Epithelial cell of esophagus (primary cell): ENCODE measurements around the gene DMRTC2.

Experiments
- DNase-seq: peaks from one replicate; pipeline ENCODE4 v3.0.0; 2010; ENCODE audit warnings: low read depth
- H3K4me3 ChIP-seq: 2 replicates; pipeline ENCODE4 v1.5.1; 2011; ENCODE audit warnings: mild to moderate bottlenecking, low read length, control low read depth
- TF ChIP-seq, protein P1 (sequence below): IDR thresholded peaks from 2 replicates; pipeline ENCODE4 v1.5.1; 2011; ENCODE audit warnings: low read depth, mild to moderate bottlenecking, low read length, control low read depth, inconsistent platforms; ENCODE audit not compliant: insufficient read depth; ENCODE audit errors: missing control alignments

The DMRTC2 gene

DNA sequence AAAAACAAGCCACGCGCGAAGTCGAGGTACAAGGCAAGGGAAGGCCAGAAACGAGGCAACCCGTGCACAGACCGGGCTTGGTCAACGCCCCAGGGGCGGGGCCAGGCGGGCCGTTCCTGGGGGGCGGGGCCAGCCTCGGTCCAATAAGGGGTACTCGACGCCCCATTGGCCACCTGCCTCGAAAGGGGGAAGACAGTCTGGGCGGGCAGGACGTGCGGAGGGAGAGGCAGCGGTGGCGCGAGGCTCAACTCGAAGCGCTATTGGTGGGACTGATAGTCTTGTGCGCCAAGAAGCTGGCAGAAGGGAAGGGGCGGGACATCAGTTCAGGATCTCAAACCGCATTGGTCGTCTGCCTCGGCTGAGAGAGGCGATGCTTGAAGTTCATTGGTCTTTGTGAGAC, 241 bp upstream of the DMRTC2 start, which contains the start of gene LYPD4:
Gene LYPD4, minus strand, starts transcription at position 83 of the 400 bp plus-strand sequence. CDS start 5,398 bp downstream, outside the sequence.
- DNase-seq, result no peak
- TF ChIP-seq, protein P1, sequence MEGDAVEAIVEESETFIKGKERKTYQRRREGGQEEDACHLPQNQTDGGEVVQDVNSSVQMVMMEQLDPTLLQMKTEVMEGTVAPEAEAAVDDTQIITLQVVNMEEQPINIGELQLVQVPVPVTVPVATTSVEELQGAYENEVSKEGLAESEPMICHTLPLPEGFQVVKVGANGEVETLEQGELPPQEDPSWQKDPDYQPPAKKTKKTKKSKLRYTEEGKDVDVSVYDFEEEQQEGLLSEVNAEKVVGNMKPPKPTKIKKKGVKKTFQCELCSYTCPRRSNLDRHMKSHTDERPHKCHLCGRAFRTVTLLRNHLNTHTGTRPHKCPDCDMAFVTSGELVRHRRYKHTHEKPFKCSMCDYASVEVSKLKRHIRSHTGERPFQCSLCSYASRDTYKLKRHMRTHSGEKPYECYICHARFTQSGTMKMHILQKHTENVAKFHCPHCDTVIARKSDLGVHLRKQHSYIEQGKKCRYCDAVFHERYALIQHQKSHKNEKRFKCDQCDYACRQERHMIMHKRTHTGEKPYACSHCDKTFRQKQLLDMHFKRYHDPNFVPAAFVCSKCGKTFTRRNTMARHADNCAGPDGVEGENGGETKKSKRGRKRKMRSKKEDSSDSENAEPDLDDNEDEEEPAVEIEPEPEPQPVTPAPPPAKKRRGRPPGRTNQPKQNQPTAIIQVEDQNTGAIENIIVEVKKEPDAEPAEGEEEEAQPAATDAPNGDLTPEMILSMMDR, result no peak
- no peak within 1 kb of the TSS for H3K4me3 ChIP-seq

DNA sequence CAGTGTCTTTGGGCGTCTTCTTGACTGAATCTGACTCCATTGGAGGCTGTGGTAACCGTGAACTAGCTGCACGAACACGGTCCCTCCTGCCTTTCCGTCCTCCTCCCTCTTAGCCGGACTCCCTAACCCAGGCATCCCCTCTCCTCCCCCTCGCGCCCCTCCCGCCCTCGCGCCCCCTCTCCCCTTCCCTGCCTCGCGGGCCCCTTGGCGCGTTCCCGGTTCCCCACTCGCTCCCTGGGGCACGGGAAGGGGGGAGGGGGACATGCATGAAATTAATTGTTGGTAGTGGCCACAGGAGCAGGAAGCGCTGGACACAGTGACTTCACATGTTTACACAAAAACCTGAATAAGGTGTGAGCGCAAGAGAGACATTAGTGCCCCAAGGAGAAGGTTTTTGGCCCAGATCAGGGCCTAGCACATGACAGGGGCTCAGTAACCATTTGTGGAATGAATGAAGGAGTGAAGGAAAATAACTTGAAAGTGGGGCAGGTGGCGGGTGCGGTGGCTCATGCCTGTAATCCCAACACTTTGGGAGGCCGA, 279 bp downstream of the DMRTC2 start:
- TF ChIP-seq, protein P1, result no peak
- DNase-seq, result no peak
- H3K4me3 ChIP-seq, result no peak overlapping the region

DNA sequence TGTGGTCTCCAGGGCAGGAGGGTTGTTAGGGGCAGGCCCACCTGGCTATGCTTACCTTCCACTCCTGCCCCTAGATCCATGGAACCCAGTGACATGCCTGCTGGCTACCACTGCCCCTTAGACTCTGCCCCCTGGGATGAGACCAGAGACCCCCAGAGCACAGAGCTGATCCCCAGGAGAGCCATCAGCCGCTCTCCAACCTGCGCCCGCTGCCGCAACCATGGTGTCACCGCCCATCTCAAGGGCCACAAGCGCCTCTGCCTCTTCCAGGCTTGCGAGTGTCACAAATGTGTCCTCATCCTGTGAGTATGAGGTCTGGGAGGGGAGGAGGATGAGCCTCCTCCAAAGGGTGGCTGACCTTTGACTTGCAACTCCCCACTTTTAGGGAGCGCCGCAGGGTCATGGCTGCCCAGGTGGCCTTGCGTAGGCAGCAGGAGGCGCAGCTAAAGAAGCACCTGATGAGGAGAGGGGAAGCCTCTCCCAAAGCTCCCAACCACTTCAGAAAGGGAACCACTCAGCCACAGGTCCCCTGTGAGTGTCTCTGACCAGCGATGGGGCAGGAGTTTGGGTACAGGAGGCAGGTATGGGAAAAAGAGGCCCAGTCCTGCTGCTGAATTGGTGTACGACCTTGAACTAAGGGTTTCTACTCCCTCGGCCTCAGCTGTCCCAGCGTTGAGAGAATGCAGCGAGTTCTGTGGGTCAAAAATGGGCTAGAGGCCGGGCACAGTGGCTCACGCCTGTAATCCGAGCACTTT, 2.7 kb downstream of the DMRTC2 start:
- no peak overlapping the region for H3K4me3 ChIP-seq
- TF ChIP-seq, protein P1, result no peak
- DNase-seq, result no peak

DNA sequence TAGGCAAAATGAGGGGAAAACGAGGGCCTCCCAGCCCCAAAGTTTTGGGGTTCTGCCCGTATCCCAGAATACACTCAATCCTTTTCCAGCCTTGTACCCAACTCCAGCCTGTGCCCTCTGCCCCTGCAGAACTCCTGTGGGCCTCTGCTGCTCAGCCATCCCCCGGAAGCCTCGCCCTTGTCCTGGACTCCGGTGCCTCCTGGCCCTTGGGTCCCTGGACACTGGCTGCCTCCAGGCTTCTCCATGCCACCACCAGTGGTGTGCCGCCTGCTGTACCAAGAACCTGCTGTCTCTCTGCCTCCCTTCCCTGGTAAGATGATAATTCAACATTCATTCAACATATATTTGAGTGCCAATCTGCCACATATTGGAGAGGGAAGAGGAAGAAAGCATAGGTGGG, 3.8 kb downstream of the DMRTC2 start:
- TF ChIP-seq, protein P1, result no peak
- H3K4me3 ChIP-seq, result no peak overlapping the region
- DNase-seq, result no peak

DNA sequence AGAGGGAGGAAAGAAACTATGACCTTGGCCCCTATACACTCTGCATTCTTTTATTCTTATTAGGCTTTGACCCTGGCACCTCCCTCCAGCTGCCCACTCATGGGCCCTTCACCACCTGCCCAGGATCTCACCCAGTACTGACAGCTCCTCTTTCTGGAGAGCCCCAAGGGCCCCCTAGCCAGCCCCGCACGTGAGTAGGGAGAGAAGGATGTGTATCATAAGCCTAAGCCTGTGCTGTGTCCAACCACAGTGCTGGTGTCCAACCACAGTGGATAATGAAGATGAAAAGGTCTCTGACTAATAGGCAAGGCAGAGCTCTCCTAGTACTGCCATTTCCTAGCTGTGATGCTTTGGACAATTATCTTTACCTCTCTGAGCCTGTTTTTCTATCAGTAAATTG, 4.2 kb downstream of the DMRTC2 start:
- no peak for DNase-seq
- TF ChIP-seq, protein P1, result no peak

DNA sequence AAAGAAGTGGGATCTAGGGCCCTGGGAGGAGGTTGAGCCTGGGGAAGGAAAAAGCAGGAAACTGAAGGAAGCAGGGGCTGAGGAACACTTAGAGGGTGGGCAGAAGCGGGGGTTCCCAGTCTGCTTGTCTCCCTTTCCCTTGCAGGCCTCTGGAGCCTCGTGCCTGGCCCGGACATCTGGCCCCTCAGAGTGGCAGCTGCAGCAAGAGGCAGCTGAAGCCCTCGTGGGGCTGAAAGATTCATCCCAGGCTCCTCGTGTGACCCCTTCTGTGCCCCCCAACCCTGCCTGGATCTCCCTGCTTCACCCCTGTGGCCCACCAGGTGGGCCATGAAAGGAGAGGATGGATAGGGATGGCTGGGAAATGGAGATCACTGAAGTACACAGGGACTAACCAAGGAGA, 5.5 kb downstream of the DMRTC2 start:
- no peak overlapping the region for H3K4me3 ChIP-seq
- DNase-seq, result no peak
- TF ChIP-seq, protein P1, result no peak

More for the DNA sequence above, 4.2 kb downstream of the DMRTC2 start:
- H3K4me3 ChIP-seq, result no peak overlapping the region

DNA sequence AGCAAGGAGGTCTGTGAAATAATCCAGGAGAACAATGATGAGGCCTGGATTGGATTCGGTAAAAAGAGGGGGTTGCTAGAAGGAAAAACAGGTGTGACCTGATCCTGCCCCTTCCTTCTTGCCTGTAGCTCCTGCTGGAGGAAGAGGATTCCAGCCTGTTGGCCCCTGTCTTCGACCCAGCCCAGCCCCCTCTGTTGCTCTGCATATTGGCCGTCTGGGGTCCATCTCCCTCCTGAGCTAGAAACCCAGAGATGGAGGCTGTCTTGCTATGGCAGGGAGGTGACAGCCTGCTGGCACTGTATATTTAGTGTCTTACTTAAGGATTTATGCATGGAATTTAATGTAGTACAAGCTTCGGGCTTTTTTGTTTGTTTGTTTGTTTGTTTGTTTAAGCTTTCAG, 6.6 kb downstream of the DMRTC2 start:
- no peak overlapping the region for H3K4me3 ChIP-seq
- TF ChIP-seq, protein P1, result no peak
- no peak for DNase-seq
